22Rv1 (cell line): ENCODE measurements around the gene MATN3.
A peak's percentile ranks its signal among the peaks of the same experiment; 100 is the strongest.

Experiments
- H3K27ac ChIP-seq: fragments of 450-650 bp; 2 replicates; pipeline ENCODE4 v1.5.1; 2017
- ZFX ChIP-seq: fragments of 450-650 bp; IDR thresholded peaks from 2 replicates; pipeline ENCODE4 v1.6.1; 2017; ENCODE audit warnings: antibody characterized with exemption, borderline replicate concordance
- TF ChIP-seq, protein P1 (sequence below): fragments of 450-650 bp; IDR thresholded peaks from 2 replicates; pipeline ENCODE4 v1.5.1; 2017; ENCODE audit warnings: mild to moderate bottlenecking

The MATN3 gene

DNA sequence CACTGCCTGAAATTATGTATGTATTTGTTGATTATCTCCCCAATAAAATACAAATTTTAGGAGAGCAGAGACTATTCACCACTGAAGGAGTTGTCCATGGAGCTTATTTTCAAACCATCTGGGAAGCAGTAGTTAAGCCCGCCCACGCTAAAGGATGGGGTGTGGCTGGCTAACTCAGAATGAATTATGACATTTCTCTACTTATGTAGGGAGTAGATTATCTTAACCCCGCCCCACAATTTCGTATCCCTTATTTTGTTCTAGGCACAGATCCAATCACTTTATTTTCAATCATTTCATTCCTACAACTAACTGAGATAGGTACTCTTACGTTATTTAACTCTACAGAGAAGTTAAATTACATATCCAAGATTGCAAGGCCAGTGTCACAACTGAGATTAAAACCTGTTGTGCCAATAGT lies 40.4 kb upstream of the MATN3 start:
- TF ChIP-seq ZFX = no peak
- TF ChIP-seq, protein P1, sequence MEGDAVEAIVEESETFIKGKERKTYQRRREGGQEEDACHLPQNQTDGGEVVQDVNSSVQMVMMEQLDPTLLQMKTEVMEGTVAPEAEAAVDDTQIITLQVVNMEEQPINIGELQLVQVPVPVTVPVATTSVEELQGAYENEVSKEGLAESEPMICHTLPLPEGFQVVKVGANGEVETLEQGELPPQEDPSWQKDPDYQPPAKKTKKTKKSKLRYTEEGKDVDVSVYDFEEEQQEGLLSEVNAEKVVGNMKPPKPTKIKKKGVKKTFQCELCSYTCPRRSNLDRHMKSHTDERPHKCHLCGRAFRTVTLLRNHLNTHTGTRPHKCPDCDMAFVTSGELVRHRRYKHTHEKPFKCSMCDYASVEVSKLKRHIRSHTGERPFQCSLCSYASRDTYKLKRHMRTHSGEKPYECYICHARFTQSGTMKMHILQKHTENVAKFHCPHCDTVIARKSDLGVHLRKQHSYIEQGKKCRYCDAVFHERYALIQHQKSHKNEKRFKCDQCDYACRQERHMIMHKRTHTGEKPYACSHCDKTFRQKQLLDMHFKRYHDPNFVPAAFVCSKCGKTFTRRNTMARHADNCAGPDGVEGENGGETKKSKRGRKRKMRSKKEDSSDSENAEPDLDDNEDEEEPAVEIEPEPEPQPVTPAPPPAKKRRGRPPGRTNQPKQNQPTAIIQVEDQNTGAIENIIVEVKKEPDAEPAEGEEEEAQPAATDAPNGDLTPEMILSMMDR = no peak
- peak overlapping the region; percentile 86 for H3K27ac ChIP-seq

DNA sequence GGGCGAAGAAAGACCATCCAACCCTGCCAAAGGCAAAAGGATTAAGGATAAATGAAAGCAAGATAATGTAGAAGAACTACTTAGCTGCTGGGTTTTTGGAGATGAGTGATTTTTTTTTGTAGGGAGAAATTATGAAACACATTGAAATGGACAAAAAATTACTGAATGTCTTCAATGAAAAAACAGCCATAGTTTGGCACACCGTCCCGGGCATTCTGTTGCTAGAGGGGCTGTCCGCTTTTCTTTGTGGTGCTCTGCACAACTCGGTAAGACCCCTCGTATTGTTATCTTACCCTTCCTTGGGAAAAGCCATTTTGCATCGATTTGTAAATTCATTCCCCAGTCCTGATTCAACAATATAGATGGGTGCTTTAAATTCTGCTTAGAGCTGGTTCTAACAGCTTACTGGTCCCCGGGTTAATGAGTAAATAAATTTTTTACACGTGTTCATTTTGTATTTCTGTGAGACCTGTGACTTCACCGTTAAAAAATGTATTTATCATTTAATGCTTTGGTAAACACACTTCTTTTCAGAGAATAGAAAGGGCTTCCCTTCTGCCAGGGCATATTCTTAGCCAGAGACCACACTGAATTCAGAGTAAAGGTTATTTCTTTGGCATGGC lies 39.9 kb upstream of the MATN3 start:
- peak overlapping the region; percentile 86 for H3K27ac ChIP-seq

DNA sequence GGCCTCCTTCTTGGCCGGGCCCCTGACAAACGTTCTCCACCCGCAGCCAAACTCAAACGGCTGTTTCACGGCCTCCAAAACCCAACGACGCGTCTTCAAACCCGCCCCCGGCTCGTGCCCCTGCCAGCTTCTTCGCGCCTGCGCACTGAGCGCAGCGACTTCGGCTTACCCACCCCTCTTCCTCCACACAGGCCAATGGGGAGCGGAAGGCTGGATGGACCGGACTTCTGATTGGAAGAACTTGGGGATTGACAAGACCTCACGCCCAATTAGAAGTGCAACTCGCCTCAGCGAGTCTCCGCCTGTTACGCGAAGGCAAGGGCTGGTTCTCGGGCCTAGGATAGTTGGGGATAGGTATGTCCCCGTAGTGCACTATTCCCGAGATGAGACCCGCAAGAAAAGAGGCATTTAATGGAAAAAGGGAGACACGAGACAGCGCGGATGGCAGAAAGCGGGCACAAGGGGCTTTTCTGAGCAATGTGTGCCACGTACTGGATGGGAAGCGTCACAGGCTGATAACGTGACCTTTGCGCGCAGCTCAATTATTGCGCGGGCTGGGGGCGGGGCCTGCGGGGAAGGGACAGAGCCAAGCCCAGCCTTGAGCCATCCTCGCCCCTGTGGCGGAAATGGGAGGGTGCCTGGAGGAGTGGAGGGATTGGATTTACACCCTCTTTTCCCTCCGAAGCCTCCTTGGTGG lies 39.2 kb upstream of the MATN3 start, which contains the start of gene LAPTM4A:
Gene LAPTM4A, minus strand, starts transcription at position 97 of the 697 bp plus-strand sequence. CDS start 108 bp downstream, outside the sequence.
- TF ChIP-seq, protein P1 = no peak
- TF ChIP-seq ZFX = no peak
- H3K27ac ChIP-seq = peak within 1 kb of the TSS; percentile 86

More for the DNA sequence above, 39.9 kb upstream of the MATN3 start:
- TF ChIP-seq ZFX = no peak
- TF ChIP-seq, protein P1 = no peak

DNA sequence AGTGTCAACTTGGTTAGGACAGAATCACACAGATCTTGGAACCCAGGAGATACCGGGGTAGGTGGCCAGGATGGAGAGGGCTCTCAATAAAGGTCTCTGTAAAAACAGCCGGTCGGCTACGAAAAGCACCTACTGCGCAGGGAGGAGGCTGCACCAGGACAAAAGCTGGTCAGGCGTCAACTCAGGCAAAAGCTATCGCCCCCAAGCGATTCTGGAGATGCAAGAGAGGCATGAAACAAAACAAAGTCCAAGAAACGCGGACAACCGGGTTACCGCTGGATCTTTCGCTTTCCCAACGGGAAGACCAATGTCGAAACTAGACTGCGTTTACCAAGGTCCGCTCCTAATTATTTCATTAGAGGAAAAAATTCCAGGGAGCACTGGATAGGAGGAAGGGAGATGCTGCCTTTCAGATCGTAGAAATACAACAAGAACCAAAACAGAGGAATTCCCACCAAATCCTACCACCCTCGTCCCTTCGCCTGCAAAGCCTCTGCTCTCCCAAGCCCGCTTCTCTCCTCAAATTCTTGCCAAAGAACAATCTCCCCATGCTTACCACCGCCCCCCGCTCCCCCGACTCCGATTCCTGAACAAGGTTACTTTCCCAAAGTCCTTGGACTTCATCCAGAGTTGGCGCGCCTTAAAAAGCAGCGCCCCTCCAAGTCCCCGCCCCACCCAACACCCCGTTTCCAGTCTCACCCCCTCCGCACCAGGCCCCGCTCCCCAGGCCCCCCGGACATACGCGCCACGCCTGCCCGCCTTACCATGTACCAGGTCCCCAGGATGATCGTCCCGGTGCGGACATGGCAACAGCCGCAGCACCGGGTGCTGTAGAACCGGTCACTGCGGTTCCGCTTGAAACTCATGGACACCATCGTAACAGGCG lies 38.4 kb upstream of the MATN3 start:
- peak overlapping the region; percentile 86 for H3K27ac ChIP-seq
- TF ChIP-seq ZFX = no peak
- TF ChIP-seq, protein P1 = peak; percentile 40

DNA sequence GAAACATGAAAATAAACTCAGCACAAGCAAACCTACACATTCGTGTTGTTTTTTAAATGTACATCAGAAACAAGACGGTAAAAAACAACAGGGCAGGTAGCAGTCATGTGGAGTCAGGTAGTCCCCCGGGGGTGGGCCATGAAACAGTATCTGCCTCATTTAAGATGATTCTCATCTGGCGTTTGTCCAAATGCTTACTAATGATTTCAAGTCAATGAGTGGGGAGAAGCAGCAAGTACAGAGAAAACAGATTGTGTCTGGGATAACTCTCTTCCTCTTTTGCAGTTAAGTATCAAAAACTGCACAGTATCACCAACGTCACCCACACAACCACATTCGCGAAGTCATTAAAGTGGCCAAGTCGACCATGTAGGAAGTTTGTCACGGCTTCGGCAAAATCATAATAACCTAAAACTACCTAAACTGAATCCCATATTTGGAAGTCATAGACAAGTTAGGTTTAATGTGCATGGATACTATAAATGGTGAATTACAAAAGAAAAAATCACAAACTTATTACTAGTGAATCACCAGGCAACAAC lies 37.7 kb upstream of the MATN3 start:
- TF ChIP-seq, protein P1 = no peak
- no peak for TF ChIP-seq ZFX
- H3K27ac ChIP-seq = peak overlapping the region; percentile 86; the same call in 1 of the 2 replicates

DNA sequence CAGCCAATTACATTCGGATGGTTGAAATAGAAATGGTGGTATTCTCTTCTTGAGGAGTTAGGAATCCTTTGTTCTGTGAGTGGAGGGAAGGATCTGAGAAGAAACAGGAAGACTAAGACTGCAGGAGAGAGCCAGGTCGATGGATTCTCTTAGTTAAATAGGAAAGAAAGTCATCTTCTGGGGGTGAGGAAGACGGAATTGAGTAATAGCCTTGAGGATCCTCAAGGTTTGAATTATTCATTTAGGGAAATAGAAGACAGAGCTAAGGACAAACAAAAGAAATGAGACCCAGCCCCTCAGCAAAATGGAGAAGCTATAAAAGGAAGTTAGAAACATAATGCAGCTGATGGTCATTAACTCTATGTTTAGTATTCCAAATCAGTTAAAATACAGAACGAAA lies 37.2 kb upstream of the MATN3 start:
- no peak for TF ChIP-seq ZFX
- TF ChIP-seq, protein P1 = no peak
- no peak overlapping the region for H3K27ac ChIP-seq
